Vagina (tissue), 2 donors: ENCODE measurements around the gene FASN. TPM values are rescaled to one million over a fixed set of nuclear protein-coding genes. Genes with fewer than 3 reads are reported as not detected.

Experiments
- DNase-seq, 2 donors: peaks; one replicate each; pipeline ENCODE4 v3.0.0-alpha.2; 2017; ENCODE audit errors: extremely low spot score in 2 of 2
- H3K27ac ChIP-seq: fragments of 200-600 bp; sonication (generic); one replicate; pipeline ENCODE4 v1.5.1; 2019
- H3K27me3 ChIP-seq: fragments of 200-600 bp; sonication (generic); one replicate; pipeline ENCODE4 v1.5.1; 2019
- H3K36me3 ChIP-seq, 2 donors: fragments of 200-600 bp; sonication (generic); one replicate each; pipeline ENCODE4 v1.5.1; 2017 to 2019
- H3K4me1 ChIP-seq: fragments of 200-600 bp; sonication (generic); one replicate; pipeline ENCODE4 v1.5.1; 2019
- H3K4me3 ChIP-seq, 2 donors: fragments of 200-600 bp; sonication (generic); 1 replicate in 1 of 2; 2 replicates in 1 of 2; pipeline ENCODE4 v1.5.1; 2016 to 2019
- H3K9me3 ChIP-seq: fragments of 200-600 bp; sonication (generic); one replicate; pipeline ENCODE4 v1.5.1; 2019
- CTCF ChIP-seq, 3 experiments: fragments of 450-650 bp in 2 of 3; fragments of 200-600 bp in 1 of 3; sonication (generic) in 1 of 3; IDR thresholded peaks; one replicate each; pipeline ENCODE4 v1.5.1; 2017 to 2019; ENCODE audit warnings: antibody characterized with exemption in 3 of 3, mild to moderate bottlenecking in 2 of 3, moderate library complexity in 2 of 3
- POLR2A ChIP-seq, 2 donors: fragments of 450-650 bp; IDR thresholded peaks; one replicate each; pipeline ENCODE4 v1.6.1; 2017; ENCODE audit warnings: antibody characterized with exemption in 2 of 2, mild to moderate bottlenecking in 2 of 2, moderate library complexity in 2 of 2
- POLR2AphosphoS5 ChIP-seq, 2 donors: sonication (generic); formaldehyde crosslinking; IDR thresholded peaks; one replicate each; pipeline ENCODE4 v1.9.0; 2017; ENCODE audit warnings: antibody characterized with exemption in 2 of 2, mild to moderate bottlenecking in 2 of 2, low read depth in 1 of 2; ENCODE audit not compliant: insufficient read depth in 1 of 2
- intact Hi-C: fragments of 100-400 bp; cut with DNase I; formaldehyde crosslinking; loops from one replicate; pipeline ENCODE4 v1.15.1; 2023
- total RNA-seq: library from RNA; depleted of rRNA; stranded (reverse); fragments of >200 nt; gene quantifications from one replicate; pipeline ENCODE4 v1.2.3, GENCODE V29; 2016

FASN gene
- total RNA-seq, 1 donor from 2014 or later: 127 TPM

- Histone ChIP-seq H3K36me3 (peaks cover 0 to 60% of the 10 kb centered on the region in 2 donors), H3K27me3 (no peaks in the 10 kb centered on the region), H3K4me1 (peaks cover 36% of the 10 kb centered on the region), H3K27ac (no peak overlapping the region), H3K4me3 (no peak overlapping the region), H3K9me3 (no peaks in the 10 kb centered on the region)
- TF ChIP-seq CTCF (IDR thresholded peaks at IDR 0.05) (no peak), POLR2A (IDR thresholded peaks at IDR 0.05) (no peak), POLR2AphosphoS5 (IDR thresholded peaks at IDR 0.05; ENCODE audit: insufficient read depth in 1 of 2, low read depth in 1 of 2) (no peak)
- intact Hi-C loops: loop anchor here (5.0 kb wide), 1 partner anchor 63 kb away; the partner anchor contains the start of gene RAC3
- DNase-seq: no peak
Observed at GRCh38 chr17:82094931-82095776, 2.9 kb downstream of the FASN start.

GRCh38 chr17:82092995-82093751 is 4.9 kb downstream of the FASN start:
- H3K4me3 ChIP-seq: no peak overlapping the region
- H3K27ac ChIP-seq: no peak overlapping the region
- intact Hi-C loops: no loop called here
- TF ChIP-seq POLR2A (IDR thresholded peaks at IDR 0.05) (no peak), CTCF (IDR thresholded peaks at IDR 0.05) (no peak), POLR2AphosphoS5 (IDR thresholded peaks at IDR 0.05; ENCODE audit: insufficient read depth in 1 of 2, low read depth in 1 of 2) (no peak)
- no peaks in the 10 kb centered on the region for H3K9me3 ChIP-seq
- DNase-seq: no peak
- peaks cover 23% of the 10 kb centered on the region for H3K4me1 ChIP-seq
- H3K36me3 ChIP-seq: peaks cover 0 to 80% of the 10 kb centered on the region in 2 donors
- no peaks in the 10 kb centered on the region for H3K27me3 ChIP-seq

- intact Hi-C loops: no loop called here
- H3K4me1 ChIP-seq: peaks cover 23% of the 10 kb centered on the region
- H3K9me3 ChIP-seq: no peaks in the 10 kb centered on the region
- H3K36me3 ChIP-seq: peaks cover 0 to 85% of the 10 kb centered on the region in 2 donors
- DNase-seq: no peak
- H3K27me3 ChIP-seq: no peaks in the 10 kb centered on the region
- TF ChIP-seq CTCF (IDR thresholded peaks at IDR 0.05) (no peak), POLR2A (IDR thresholded peaks at IDR 0.05) (no peak), POLR2AphosphoS5 (IDR thresholded peaks at IDR 0.05; ENCODE audit: insufficient read depth in 1 of 2, low read depth in 1 of 2) (no peak)
- H3K27ac ChIP-seq: no peak overlapping the region
- no peak overlapping the region for H3K4me3 ChIP-seq
Observed at GRCh38 chr17:82092628-82092994, 5.4 kb downstream of the FASN start.

GRCh38 chr17:82092094-82092586 is 5.9 kb downstream of the FASN start:
- TF ChIP-seq CTCF (IDR thresholded peaks at IDR 0.05): no peak
- no peak for TF ChIP-seq POLR2A (IDR thresholded peaks at IDR 0.05)
- no peak for TF ChIP-seq POLR2AphosphoS5 (IDR thresholded peaks at IDR 0.05; ENCODE audit: insufficient read depth in 1 of 2, low read depth in 1 of 2)
- Histone ChIP-seq H3K36me3 (peaks cover 0 to 90% of the 10 kb centered on the region in 2 donors), H3K27ac (no peak overlapping the region)

More at GRCh38 chr17:82092094-82092586, 5.9 kb downstream of the FASN start:
- DNase-seq: no peak
- H3K4me3 ChIP-seq: no peak overlapping the region
- H3K4me1 ChIP-seq: peaks cover 20% of the 10 kb centered on the region
- no peaks in the 10 kb centered on the region for H3K27me3 ChIP-seq
- no peaks in the 10 kb centered on the region for H3K9me3 ChIP-seq
- intact Hi-C loops: no loop called here
